ENCODE results near the gene FBXO47. TPM values are rescaled to one million over a fixed set of nuclear protein-coding genes. Genes with fewer than 3 reads are reported as not detected.

FBXO47 gene
- total RNA-seq, 1 experiment from 2014 or later, result not detected

Small RNA genes within 50 kb of the gene (microRNA-seq; reads per million reads assigned to microRNA genes)
- not detected for gene MIR6779 (ENCODE audit: unreplicated experiment)

Other genes starting within 250 kb of the FBXO47 start
- 13.7 and 14.1 TPM in 2 replicates for gene CISD3, start 237.1 kb downstream of the FBXO47 start, total RNA-seq (2014; rRNA removed)
- gene PCGF2, start 219.1 kb downstream of the FBXO47 start, total RNA-seq (2014; rRNA removed), result 14.1 and 15.8 TPM in 2 replicates
- 366 and 441 TPM in 2 replicates for gene PSMB3, start 214.7 kb downstream of the FBXO47 start, total RNA-seq (2014; rRNA removed)
- 25.5 and 43.7 TPM in 2 replicates for gene PIP4K2B, start 167.8 kb downstream of the FBXO47 start, total RNA-seq (2014; rRNA removed)
- gene CWC25, start 142.1 kb downstream of the FBXO47 start, total RNA-seq (2014; rRNA removed), result 11.8 and 15.0 TPM in 2 replicates
- 807 and 1,110 TPM in 2 replicates for gene RPL23, start 113.7 kb downstream of the FBXO47 start, total RNA-seq (2014; rRNA removed)
- 106 and 120 TPM in 2 replicates for gene LASP1, start 97.3 kb downstream of the FBXO47 start, total RNA-seq (2014; rRNA removed)
- gene PLXDC1, start 184.2 kb upstream of the FBXO47 start, total RNA-seq (2014; rRNA removed), result not detected in 2 replicates
- 0.58 TPM in 1 of 2 replicates, not detected in the other for gene ARL5C, start 198.8 kb upstream of the FBXO47 start, total RNA-seq (2014; rRNA removed)
- 4.3 and 6.0 TPM in 2 replicates for gene CACNB1, start 230.3 kb upstream of the FBXO47 start, total RNA-seq (2014; rRNA removed)
- 2,496 and 2,509 TPM in 2 replicates for gene RPL19, start 232.9 kb upstream of the FBXO47 start, total RNA-seq (2014; rRNA removed)

All from PC-3 (cell line).